Measurements from ENCODE around the gene OBSL1. TPM values are rescaled to one million over a fixed set of nuclear protein-coding genes. Genes with fewer than 3 reads are reported as not detected.

OBSL1 gene
- total RNA-seq, 1 experiment from 2014 or later, result 25.5 TPM

- ChIA-PET CTCF (no interaction called here), POLR2A (no interaction called here)
- in situ Hi-C loops (cut with HindIII; ENCODE audit: low pct_unique_long_range_greater_than_20kb, low sequenced_read_pairs), result no loop called here
Observed at GRCh38 chr2:219608399-219608964, 37.1 kb upstream of the OBSL1 start.

GRCh38 chr2:219607931-219608330 lies 36.6 kb upstream of the OBSL1 start:
- TF ChIP-seq SIN3A (IDR thresholded peaks at IDR 0.05; ENCODE audit: borderline replicate concordance, insufficient read depth, low read depth, low read length) (no peak), POLR2AphosphoS5 (IDR thresholded peaks at IDR 0.05; ENCODE audit: low read depth, low read length) (no peak), TCF7L2 (IDR thresholded peaks at IDR 0.05; ENCODE audit: low read depth, low read length) (no peak), CTCF (IDR thresholded peaks at IDR 0.05) (no peak), REST (IDR thresholded peaks at IDR 0.05; ENCODE audit: insufficient read depth in 1 of 2, low read depth in 2 of 2, low read length in 1 of 2) (no peak)
- Histone ChIP-seq H3K9me3 (ENCODE audit: control insufficient read depth, insufficient read depth, low read depth, low read length) (no peaks in the 10 kb centered on the region), H3K36me3 (ENCODE audit: control insufficient read depth, insufficient read depth, low read length) (0 out of 2 replicates have a peak, but pooled peaks cover 3% of the 10 kb centered on the region), H3K27me3 (ENCODE audit: control insufficient read depth, insufficient read depth, low read length) (no peaks in the 10 kb centered on the region), H3K4me3 (ENCODE audit: low read depth in 2 of 2, low read length in 2 of 2) (no peak overlapping the region), H3K27ac (ENCODE audit: low read length) (no peak overlapping the region), H3K4me1 (ENCODE audit: control insufficient read depth, insufficient read depth, low read length) (no peaks in the 10 kb centered on the region)
- intact Hi-C loops (cut with micrococcal nuclease; ENCODE audit: unreplicated experiment), result no loop called here
- POLR2A ChIA-PET, result no interaction called here
- no TSS peak for BruUV-seq (replicated peaks)
- CTCF ChIA-PET, result no interaction called here
- in situ Hi-C loops (cut with HindIII; ENCODE audit: low pct_unique_long_range_greater_than_20kb, low sequenced_read_pairs), result no loop called here
- ATAC-seq (no peak), DNase-seq (ENCODE audit: low read depth, low spot score) (no peak)

More at GRCh38 chr2:219608399-219608964, 37.1 kb upstream of the OBSL1 start:
- TF ChIP-seq TCF7L2 (IDR thresholded peaks at IDR 0.05; ENCODE audit: low read depth, low read length), result no peak
- TF ChIP-seq REST (IDR thresholded peaks at IDR 0.05; ENCODE audit: insufficient read depth in 1 of 2, low read depth in 2 of 2, low read length in 1 of 2), result no peak
- TF ChIP-seq POLR2AphosphoS5 (IDR thresholded peaks at IDR 0.05; ENCODE audit: low read depth, low read length), result no peak
- TF ChIP-seq SIN3A (IDR thresholded peaks at IDR 0.05; ENCODE audit: borderline replicate concordance, insufficient read depth, low read depth, low read length), result no peak
- TF ChIP-seq CTCF (IDR thresholded peaks at IDR 0.05), result no peak
- Histone ChIP-seq H3K4me3 (ENCODE audit: low read depth in 2 of 2, low read length in 2 of 2) (no peak overlapping the region), H3K4me1 (ENCODE audit: control insufficient read depth, insufficient read depth, low read length) (no peaks in the 10 kb centered on the region), H3K27ac (ENCODE audit: low read length) (no peak overlapping the region), H3K36me3 (ENCODE audit: control insufficient read depth, insufficient read depth, low read length) (0 out of 2 replicates have a peak, but pooled peaks cover 3% of the 10 kb centered on the region), H3K9me3 (ENCODE audit: control insufficient read depth, insufficient read depth, low read depth, low read length) (no peaks in the 10 kb centered on the region), H3K27me3 (ENCODE audit: control insufficient read depth, insufficient read depth, low read length) (no peaks in the 10 kb centered on the region)
- no TSS peak for BruUV-seq (replicated peaks)
- no peak for DNase-seq (ENCODE audit: low read depth, low spot score)
- intact Hi-C loops (cut with micrococcal nuclease; ENCODE audit: unreplicated experiment), result no loop called here
- ATAC-seq, result no peak

All from Panc1 (cell line).